H9 (cell line): ENCODE measurements around the gene OR52L1. TPM values are rescaled to one million over a fixed set of nuclear protein-coding genes. Genes with fewer than 3 reads are reported as not detected.

ENCODE experiments used
- DNase-seq: peaks from one replicate; pipeline ENCODE4 v3.0.0-alpha.2; 2017
- H2AFZ ChIP-seq: one replicate; pipeline ENCODE4 v1.6.1; 2013; ENCODE audit warnings: mild to moderate bottlenecking, low read length, control low read depth, moderate library complexity
- H2AK5ac ChIP-seq: 2 replicates; pipeline ENCODE4 v1.6.1; 2013; ENCODE audit warnings: low read length, control low read depth, mixed read lengths; ENCODE audit not compliant: insufficient read length
- H2BK120ac ChIP-seq: one replicate; pipeline ENCODE4 v1.6.1; 2013; ENCODE audit warnings: low read depth, mild to moderate bottlenecking, low read length, control low read depth, inconsistent platforms; ENCODE audit not compliant: poor library complexity, severe bottlenecking
- H2BK12ac ChIP-seq: 2 replicates; pipeline ENCODE4 v1.6.1; 2013; ENCODE audit warnings: low read length, control low read depth, mixed read lengths, low read depth; ENCODE audit not compliant: insufficient read length
- H2BK15ac ChIP-seq: 2 replicates; pipeline ENCODE4 v1.6.1; 2013; ENCODE audit warnings: low read depth, low read length, control low read depth
- H2BK20ac ChIP-seq: one replicate; pipeline ENCODE4 v1.6.1; 2013; ENCODE audit warnings: low read depth, mild to moderate bottlenecking, low read length, control low read depth, inconsistent platforms; ENCODE audit not compliant: poor library complexity, severe bottlenecking
- H2BK5ac ChIP-seq: 2 replicates; pipeline ENCODE4 v1.6.1; 2013; ENCODE audit warnings: low read length, control low read depth, mixed read lengths; ENCODE audit not compliant: insufficient read length
- H3K14ac ChIP-seq: 2 replicates; pipeline ENCODE4 v1.6.1; 2013; ENCODE audit warnings: low read length, control low read depth; ENCODE audit not compliant: insufficient read depth
- H3K18ac ChIP-seq: 2 replicates; pipeline ENCODE4 v1.6.1; 2013; ENCODE audit warnings: low read depth, mild to moderate bottlenecking, mixed read lengths, low read length, control low read depth; ENCODE audit not compliant: insufficient read length
- H3K23ac ChIP-seq: 2 replicates; pipeline ENCODE4 v1.6.1; 2013; ENCODE audit warnings: low read length, control low read depth, mixed read lengths, low read depth; ENCODE audit not compliant: insufficient read length
- H3K23me2 ChIP-seq: 2 replicates; pipeline ENCODE4 v1.6.1; 2013; ENCODE audit warnings: low read depth, mild to moderate bottlenecking, mixed read lengths, low read length, control low read depth; ENCODE audit not compliant: insufficient read length, poor library complexity, severe bottlenecking
- H3K27ac ChIP-seq: 2 replicates; pipeline ENCODE4 v1.5.1; 2013; ENCODE audit warnings: low read length, control low read depth, mixed read lengths, low read depth; ENCODE audit not compliant: insufficient read length
- H3K27me3 ChIP-seq: 2 replicates; pipeline ENCODE4 v1.6.1; 2013; ENCODE audit warnings: low read length, control low read depth, inconsistent platforms; ENCODE audit not compliant: insufficient read depth
- H3K4ac ChIP-seq: 2 replicates; pipeline ENCODE4 v1.6.1; 2013; ENCODE audit warnings: low read depth, mild to moderate bottlenecking, control low read depth, inconsistent platforms, low read length, moderate library complexity
- H3K4me1 ChIP-seq: 2 replicates; pipeline ENCODE4 v1.6.1; 2013; ENCODE audit warnings: low read length, control low read depth, inconsistent platforms; ENCODE audit not compliant: insufficient read depth
- H3K4me2 ChIP-seq: 2 replicates; pipeline ENCODE4 v1.6.1; 2013; ENCODE audit warnings: low read length, control low read depth, mixed read lengths; ENCODE audit not compliant: insufficient read length, insufficient read depth
- H3K56ac ChIP-seq: 2 replicates; pipeline ENCODE4 v1.6.1; 2013; ENCODE audit warnings: low read depth, mild to moderate bottlenecking, mixed read lengths, low read length, control low read depth; ENCODE audit not compliant: insufficient read length
- H3K79me1 ChIP-seq: 2 replicates; pipeline ENCODE4 v1.6.1; 2013; ENCODE audit warnings: low read depth, mild to moderate bottlenecking, moderate library complexity, low read length, control low read depth, inconsistent platforms; ENCODE audit not compliant: insufficient read depth, poor library complexity, severe bottlenecking
- H3K79me2 ChIP-seq: 2 replicates; pipeline ENCODE4 v1.6.1; 2013; ENCODE audit warnings: low read length, control low read depth, inconsistent platforms; ENCODE audit not compliant: insufficient read depth
- H3K9ac ChIP-seq: 2 replicates; pipeline ENCODE4 v1.6.1; 2013; ENCODE audit warnings: low read length, control low read depth, mixed read lengths; ENCODE audit not compliant: insufficient read length; ENCODE audit errors: extremely low read depth
- H3K9me3 ChIP-seq: one replicate; pipeline ENCODE4 v1.6.1; 2013; ENCODE audit warnings: low read depth, low read length, inconsistent platforms; ENCODE audit not compliant: control insufficient read depth
- H3T11ph ChIP-seq: one replicate; pipeline ENCODE4 v1.6.1; 2013; ENCODE audit warnings: mild to moderate bottlenecking, low read length, control low read depth, inconsistent platforms
- H4K20me1 ChIP-seq: one replicate; pipeline ENCODE4 v1.6.1; 2013; ENCODE audit not compliant: control insufficient read depth, insufficient read length, insufficient read depth
- H4K5ac ChIP-seq: 2 replicates; pipeline ENCODE4 v1.6.1; 2013; ENCODE audit warnings: low read depth, mild to moderate bottlenecking, mixed read lengths, low read length, control low read depth; ENCODE audit not compliant: insufficient read length
- H4K8ac ChIP-seq: replicated peaks from 2 replicates; pipeline ENCODE4 v1.6.1; 2013; ENCODE audit warnings: low read length, control low read depth, mixed read lengths, low read depth; ENCODE audit not compliant: insufficient read length
- H4K91ac ChIP-seq: 2 replicates; pipeline ENCODE4 v1.6.1; 2013; ENCODE audit warnings: low read depth, mild to moderate bottlenecking, moderate library complexity, mixed read lengths, low read length, control low read depth; ENCODE audit not compliant: insufficient read length
- H3K27ac Mint-ChIP-seq, 3 experiments: 2 replicates in 2 of 3; 3 replicates in 1 of 3; pipeline ENCODE4 v1.8.0; 2020 to 2021; ENCODE audit warnings: mixed read lengths in 3 of 3, mild to moderate bottlenecking in 1 of 3, moderate library complexity in 1 of 3
- H3K27me3 Mint-ChIP-seq: 2 replicates; pipeline ENCODE4 v1.8.0; 2021; ENCODE audit warnings: low read depth, mild to moderate bottlenecking, moderate library complexity, mixed read lengths
- H3K36me3 Mint-ChIP-seq, 3 experiments: 2 replicates in 2 of 3; 3 replicates in 1 of 3; pipeline ENCODE4 v1.8.0; 2020 to 2021; ENCODE audit warnings: low read depth in 3 of 3, mixed read lengths in 3 of 3; ENCODE audit not compliant: insufficient read depth in 1 of 3
- H3K4me1 Mint-ChIP-seq, 2 experiments: 2 replicates each; pipeline ENCODE4 v1.8.0; 2020; ENCODE audit warnings: mixed read lengths in 2 of 2
- H3K4me3 Mint-ChIP-seq, 2 experiments: 2 replicates in 1 of 2; 3 replicates in 1 of 2; pipeline ENCODE4 v1.8.0; 2020 to 2021; ENCODE audit warnings: mild to moderate bottlenecking in 2 of 2, mixed read lengths in 2 of 2, moderate library complexity in 1 of 2
- H3K9me3 Mint-ChIP-seq, 2 experiments: 2 replicates in 1 of 2; 3 replicates in 1 of 2; pipeline ENCODE4 v1.8.0; 2020; ENCODE audit warnings: mild to moderate bottlenecking in 2 of 2, mixed read lengths in 2 of 2, moderate library complexity in 1 of 2
- WGBS: extraction: QIAGEN DNeasy Blood & Tissue Kit; methylation state at CpG from one replicate; pipeline ENCODE4 v1.1.7; 2013; ENCODE audit warnings: missing lambda C conversion rate, low lambda C conversion rate, mixed read lengths; ENCODE audit not compliant: insufficient read length; ENCODE audit errors: extremely low coverage; 5-methylcytosine and 5-hydroxymethylcytosine counted together
- total RNA-seq: library from RNA; stranded (reverse); gene quantifications from 2 replicates; pipeline ENCODE4 v1.2.1, GENCODE V29; 2021
- TF ChIP-seq, protein P1 (sequence below): fragments of 200-600 bp; sonication (generic); conservative IDR thresholded peaks from 3 replicates; pipeline ENCODE4 v1.8.0; 2021; ENCODE audit warnings: antibody characterized with exemption, mild to moderate bottlenecking

OR52L1 gene
- total RNA-seq, 1 experiment from 2014 or later: not detected

DNA sequence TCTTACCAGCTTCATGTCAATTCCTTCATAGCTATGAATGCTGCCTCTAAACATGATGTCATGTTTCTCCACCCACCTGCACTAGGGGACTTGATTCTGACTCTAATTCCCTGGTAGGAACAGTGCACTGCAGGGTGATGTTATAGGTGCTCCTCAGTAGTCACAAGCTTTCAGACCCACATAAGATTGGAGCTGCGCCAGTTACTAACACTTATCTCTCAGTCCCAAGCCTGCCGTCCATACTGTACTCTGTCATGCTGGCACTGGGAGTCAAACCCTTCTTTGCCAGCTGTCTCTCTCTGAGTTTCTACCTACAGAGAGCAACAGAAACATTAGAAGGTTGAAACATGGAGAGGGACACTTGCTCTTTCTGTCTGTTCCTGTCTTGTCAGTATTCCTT is 38.3 kb upstream of the OR52L1 start:
- no peaks in the 10 kb centered on the region for H3K9me3 ChIP-seq
- no peak overlapping the region for H2BK15ac ChIP-seq
- H3K36me3 Mint-ChIP-seq: no peaks in the 10 kb centered on the region
- H3K23me2 ChIP-seq: no peaks in the 10 kb centered on the region
- H2AK5ac ChIP-seq: no peak overlapping the region
- no peak for DNase-seq
- H3K4me3 Mint-ChIP-seq: no peak overlapping the region
- H4K20me1 ChIP-seq: no peaks in the 10 kb centered on the region
- H3K27ac ChIP-seq: no peak overlapping the region
- no peak overlapping the region for H2BK20ac ChIP-seq
- H3K4me2 ChIP-seq: no peak overlapping the region
- no peak overlapping the region for H3K14ac ChIP-seq
- TF ChIP-seq, protein P1, sequence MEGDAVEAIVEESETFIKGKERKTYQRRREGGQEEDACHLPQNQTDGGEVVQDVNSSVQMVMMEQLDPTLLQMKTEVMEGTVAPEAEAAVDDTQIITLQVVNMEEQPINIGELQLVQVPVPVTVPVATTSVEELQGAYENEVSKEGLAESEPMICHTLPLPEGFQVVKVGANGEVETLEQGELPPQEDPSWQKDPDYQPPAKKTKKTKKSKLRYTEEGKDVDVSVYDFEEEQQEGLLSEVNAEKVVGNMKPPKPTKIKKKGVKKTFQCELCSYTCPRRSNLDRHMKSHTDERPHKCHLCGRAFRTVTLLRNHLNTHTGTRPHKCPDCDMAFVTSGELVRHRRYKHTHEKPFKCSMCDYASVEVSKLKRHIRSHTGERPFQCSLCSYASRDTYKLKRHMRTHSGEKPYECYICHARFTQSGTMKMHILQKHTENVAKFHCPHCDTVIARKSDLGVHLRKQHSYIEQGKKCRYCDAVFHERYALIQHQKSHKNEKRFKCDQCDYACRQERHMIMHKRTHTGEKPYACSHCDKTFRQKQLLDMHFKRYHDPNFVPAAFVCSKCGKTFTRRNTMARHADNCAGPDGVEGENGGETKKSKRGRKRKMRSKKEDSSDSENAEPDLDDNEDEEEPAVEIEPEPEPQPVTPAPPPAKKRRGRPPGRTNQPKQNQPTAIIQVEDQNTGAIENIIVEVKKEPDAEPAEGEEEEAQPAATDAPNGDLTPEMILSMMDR: no peak
- WGBS: no CpG with 5 or more reads among the region's 2 CpGs
- H3K56ac ChIP-seq: no peak overlapping the region
- peaks cover 0 to 3% of the 10 kb centered on the region in 2 experiments; a peak in 1 of 4 replicates for H3K4me1 Mint-ChIP-seq
- no peak overlapping the region for H3K27ac Mint-ChIP-seq
- no peak overlapping the region for H3K18ac ChIP-seq
- no peaks in the 10 kb centered on the region for H3K79me1 ChIP-seq
- H3K27me3 Mint-ChIP-seq: peaks cover 9% of the 10 kb centered on the region
- no peaks in the 10 kb centered on the region; a peak in 1 of 5 replicates for H3K9me3 Mint-ChIP-seq
- H2BK12ac ChIP-seq: no peak overlapping the region
- no peaks in the 10 kb centered on the region for H3K4me1 ChIP-seq
- H4K5ac ChIP-seq: no peak overlapping the region
- no peaks in the 10 kb centered on the region; the same call in 1 of the 2 replicates for H3K27me3 ChIP-seq
- H3K79me2 ChIP-seq: no peaks in the 10 kb centered on the region
- no peak overlapping the region for H2BK5ac ChIP-seq
- H2BK120ac ChIP-seq: no peak overlapping the region
- no peak overlapping the region for H4K91ac ChIP-seq
- H3T11ph ChIP-seq: no peak overlapping the region
- H3K23ac ChIP-seq: no peak overlapping the region
- H3K9ac ChIP-seq: no peak overlapping the region
- H3K4ac ChIP-seq: no peak overlapping the region
- no peak overlapping the region for H4K8ac ChIP-seq
- no peak overlapping the region for H2AFZ ChIP-seq
